HepG2 (cell line): Measurements from ENCODE around the gene SCN4B. TPM values are rescaled to one million over a fixed set of nuclear protein-coding genes. Genes with fewer than 3 reads are reported as not detected.

Source experiments
- ATAC-seq: fragments of 200-7000 bp; cut with Tn5 transposase; 3 replicates; pipeline ENCODE4 v1.9.1; 2020; ENCODE audit warnings: mild to moderate bottlenecking, moderate library complexity
- BruUV-seq: library from RNA; stranded (reverse); fragments of 400-500 nt; replicated peaks from 2 replicates; lab custom pipeline; 2021; lab: Mats Ljungman, UMichigan
- CTCF ChIA-PET: fragments of 300-600 bp; formaldehyde crosslinking; extraction: SDS; loops from one replicate; lab custom pipeline; 2021; ENCODE audit warnings: low total read pairs, inconsistent platforms, low intra/inter-chr PET ratio; lab: Yijun Ruan, JAX
- POLR2A ChIA-PET: fragments of 350-600 bp; sonication (Branson Sonifier 250); formaldehyde crosslinking; loops from one replicate; lab custom pipeline; 2020; ENCODE audit warnings: antibody characterized with exemption, inconsistent platforms; lab: Yijun Ruan, JAX
- DNase-seq: peaks from one replicate; pipeline ENCODE4 v3.0.0-alpha.2; 2015; ENCODE audit warnings: low spot score
- FAIRE-seq: peaks from 3 replicates; lab custom pipeline; 2011; peaks lifted over from hg19 to GRCh38; lab: Jason Lieb, UNC
- H2AFZ ChIP-seq: one replicate; pipeline ENCODE4 v1.6.1; 2011; ENCODE audit warnings: low read length, inconsistent platforms
- H3K27ac ChIP-seq: fragments of 300-600 bp; 3 replicates; pipeline ENCODE4 v1.8.0; 2011; ENCODE audit warnings: mixed run types, mild to moderate bottlenecking, mixed read lengths, low read length, inconsistent platforms; ENCODE audit not compliant: insufficient read depth; ENCODE audit errors: extremely low read length
- H3K27me3 ChIP-seq, 2 experiments: fragments of 200-600 bp in 1 of 2; 2 replicates in 1 of 2; 3 replicates in 1 of 2; pipeline versions ENCODE4 v1.6.0 to v1.8.0; 2011; ENCODE audit warnings: low read length in 2 of 2, mild to moderate bottlenecking in 2 of 2, moderate library complexity in 2 of 2, inconsistent platforms in 1 of 2; ENCODE audit not compliant: insufficient read depth in 2 of 2, control insufficient read depth in 1 of 2
- H3K36me3 ChIP-seq, 2 experiments: fragments of 200-600 bp in 1 of 2; replicated peaks in 1 of 2; 2 replicates in 1 of 2; 3 replicates in 1 of 2; pipeline versions ENCODE4 v1.5.1 to v1.8.0; 2011; ENCODE audit warnings: low read length in 2 of 2, inconsistent platforms in 1 of 2; ENCODE audit not compliant: insufficient read depth in 2 of 2, control insufficient read depth in 1 of 2
- H3K4me1 ChIP-seq: 2 replicates; pipeline ENCODE4 v1.5.1; 2012; ENCODE audit warnings: low read length, inconsistent platforms; ENCODE audit not compliant: insufficient read depth
- H3K4me2 ChIP-seq: 2 replicates; pipeline ENCODE4 v1.6.0; 2011; ENCODE audit warnings: low read depth, low read length, inconsistent platforms
- H3K4me3 ChIP-seq, 3 experiments: fragments of 200-600 bp in 1 of 3; sonication (generic), shearing (Covaris generic) in 1 of 3; replicated peaks in 1 of 3; 2 replicates each; pipeline ENCODE4 v1.5.1; 2011 to 2016; ENCODE audit warnings: low read length in 3 of 3, inconsistent platforms in 2 of 3, low read depth in 2 of 3, mild to moderate bottlenecking in 2 of 3, control low read depth in 1 of 3, mixed read lengths in 1 of 3; ENCODE audit not compliant: insufficient read depth in 1 of 3
- H3K79me2 ChIP-seq: one replicate; pipeline ENCODE4 v1.6.1; 2011; ENCODE audit warnings: low read length, inconsistent platforms; ENCODE audit not compliant: insufficient read depth
- H3K9ac ChIP-seq: 2 replicates; pipeline ENCODE4 v1.6.0; 2011; ENCODE audit warnings: mild to moderate bottlenecking, low read depth, low read length, inconsistent platforms; ENCODE audit not compliant: insufficient read depth
- H3K9me3 ChIP-seq: 2 replicates; pipeline ENCODE4 v1.5.1; 2012; ENCODE audit warnings: mild to moderate bottlenecking, low read length
- H4K20me1 ChIP-seq: 2 replicates; pipeline ENCODE4 v1.6.0; 2011; ENCODE audit warnings: inconsistent platforms, mild to moderate bottlenecking, low read length, moderate library complexity; ENCODE audit not compliant: insufficient read depth
- BHLHE40 ChIP-seq: IDR thresholded peaks from 2 replicates; pipeline ENCODE4 v1.6.1; 2011; ENCODE audit warnings: low read length, improper control_type of control experiment
- FOXJ3 ChIP-seq: sonication (generic); formaldehyde crosslinking; IDR thresholded peaks from 2 replicates; pipeline ENCODE4 v1.4.0; 2020; ENCODE audit warnings: missing genetic modification reagents, mild to moderate bottlenecking, borderline replicate concordance
- JDP2 ChIP-seq: sonication (generic); formaldehyde crosslinking; IDR thresholded peaks from 2 replicates; pipeline ENCODE4 v1.8.1; 2022; ENCODE audit warnings: missing genetic modification reagents, borderline replicate concordance
- KDM2A ChIP-seq: sonication (generic); formaldehyde crosslinking; IDR thresholded peaks from 2 replicates; pipeline ENCODE4 v1.4.0; 2020; ENCODE audit warnings: low read depth, missing genetic modification reagents, borderline replicate concordance
- LRRFIP1 ChIP-seq: sonication (generic); formaldehyde crosslinking; conservative IDR thresholded peaks from 2 replicates; pipeline ENCODE4 v1.4.0; 2020; ENCODE audit warnings: missing genetic modification reagents
- MATR3 ChIP-seq: sonication (generic); formaldehyde crosslinking; IDR thresholded peaks from 2 replicates; pipeline ENCODE4 v1.4.0; 2020; ENCODE audit warnings: missing genetic modification reagents
- RARA ChIP-seq: IDR thresholded peaks from 2 replicates; pipeline ENCODE4 v1.6.1; 2016; ENCODE audit warnings: missing genetic modification reagents, missing compliant biosample characterization
- RFXANK ChIP-seq: IDR thresholded peaks from 2 replicates; pipeline ENCODE4 v1.6.1; 2016
- SCMH1 ChIP-seq: sonication (generic); formaldehyde crosslinking; IDR thresholded peaks from 2 replicates; pipeline ENCODE4 v1.9.0; 2021; ENCODE audit warnings: missing genetic modification reagents, mild to moderate bottlenecking, borderline replicate concordance
- SP140L ChIP-seq: sonication (generic); formaldehyde crosslinking; IDR thresholded peaks from 2 replicates; pipeline ENCODE4 v1.4.0; 2020; ENCODE audit warnings: missing genetic modification reagents, borderline replicate concordance
- THAP9 ChIP-seq: sonication (generic); formaldehyde crosslinking; IDR thresholded peaks from 2 replicates; pipeline ENCODE4; 2020; ENCODE audit warnings: missing genetic modification reagents, mild to moderate bottlenecking, borderline replicate concordance
- ZBTB10 ChIP-seq: sonication (generic); formaldehyde crosslinking; IDR thresholded peaks from 2 replicates; pipeline ENCODE4 v1.4.0; 2020; ENCODE audit warnings: missing genetic modification reagents, borderline replicate concordance
- ZKSCAN8 ChIP-seq: IDR thresholded peaks from 2 replicates; pipeline ENCODE4 v1.6.1; 2016; ENCODE audit warnings: borderline replicate concordance, missing genetic modification reagents, missing compliant biosample characterization
- ZNF30 ChIP-seq: sonication (generic); formaldehyde crosslinking; IDR thresholded peaks from 2 replicates; pipeline ENCODE4 v1.5.0; 2020; ENCODE audit warnings: mild to moderate bottlenecking, missing genetic modification reagents
- ZNF574 ChIP-seq: sonication (generic); formaldehyde crosslinking; IDR thresholded peaks from 2 replicates; pipeline ENCODE4 v1.4.0; 2020; ENCODE audit warnings: missing genetic modification reagents
- WGBS: methylation state at CpG from one replicate; pipeline ENCODE4 v1.1.6; 2017; ENCODE audit warnings: low lambda C conversion rate; 5-methylcytosine and 5-hydroxymethylcytosine counted together
- in situ Hi-C: cut with HindIII; loops from 2 replicates; pipeline ENCODE4 v1.10.0; 2017; ENCODE audit warnings: low pct_unique_long_range_greater_than_20kb; ENCODE audit not compliant: extremely low pct_ligation_motif_present
- intact Hi-C: fragments of 100-400 bp; cut with micrococcal nuclease; formaldehyde crosslinking; loops from one replicate; pipeline ENCODE4 v1.10.0; 2022; ENCODE audit not compliant: unreplicated experiment
- polyA plus RNA-seq, 8 experiments: library from polyadenylated mRNA; depleted of rRNA in 3 of 8; stranded (reverse) in 7 of 8; unstranded in 1 of 8; fragments of >200 nt; fragmentation: Illumina TruSeq in 4 of 8; extraction: Trizol in 4 of 8; gene quantifications; 2 replicates each; pipeline versions ENCODE4 v1.2.1 to v1.2.3, GENCODE V29; 2011 to 2016; ENCODE audit warnings: low read depth in 4 of 8, missing spikeins in 1 of 8, mixed read lengths in 1 of 8; ENCODE audit not compliant: insufficient read depth in 1 of 8
- total RNA-seq, 5 experiments: library from RNA; depleted of rRNA; stranded (reverse); fragments of >200 nt; fragmentation: Illumina TruSeq; extraction: Trizol; gene quantifications; 2 replicates each; pipeline ENCODE4 v1.2.3, GENCODE V29; 2016; ENCODE audit warnings: low read depth in 1 of 5

SCN4B gene
- total and polyA plus RNA-seq, 2 of the 13 experiments (the other 11 are each of a cell fraction or from before 2014, with no cell fraction given): 0.04 to 0.29 TPM

- DNase-seq (no peak), FAIRE-seq (no peak), ATAC-seq (no peak)
- intact Hi-C loops: no loop called here
- H3K4me2 ChIP-seq: no peak overlapping the region
- peaks cover 6 to 82% of the 10 kb centered on the region in 2 experiments for H3K27me3 ChIP-seq
- no peaks in the 10 kb centered on the region for H4K20me1 ChIP-seq
- CTCF ChIA-PET: no interaction called here
- no peaks in the 10 kb centered on the region for H3K79me2 ChIP-seq
- H2AFZ ChIP-seq: no peak overlapping the region
- no TSS peak for BruUV-seq
- in situ Hi-C loops: no loop called here
- H3K4me1 ChIP-seq: peaks cover 17% of the 10 kb centered on the region
- no peak overlapping the region for H3K9ac ChIP-seq
- 16% methylated on average over 5 of the region's 12 CpGs for WGBS
- H3K27ac ChIP-seq: no peak overlapping the region
- H3K4me3 ChIP-seq: no peak overlapping the region
- H3K9me3 ChIP-seq: no peaks in the 10 kb centered on the region
- POLR2A ChIA-PET: no interaction called here
- no peaks in the 10 kb centered on the region for H3K36me3 ChIP-seq
- TF ChIP-seq JDP2 (CRISPR knock-in tag) (no peak), RARA (CRISPR knock-in tag) (no peak), ZKSCAN8 (no peak), FOXJ3 (CRISPR knock-in tag) (no peak), MATR3 (no peak), ZBTB10 (no peak), THAP9 (CRISPR knock-in tag) (no peak), ZNF30 (CRISPR knock-in tag) (no peak), RFXANK (CRISPR knock-in tag) (no peak), LRRFIP1 (CRISPR knock-in tag) (no peak), KDM2A (CRISPR knock-in tag) (no peak), SP140L (no peak), BHLHE40 (no peak), SCMH1 (CRISPR knock-in tag) (no peak), ZNF574 (CRISPR knock-in tag) (no peak)
Measured at GRCh38 chr11:118167906-118168305, 15.3 kb upstream of the SCN4B start.
